ENCODE results near the gene PTPN11.

GRCh38 chr12:112427760-112428159 lies 9.0 kb downstream of the PTPN11 start:
- TF ChIP-seq CTCF (IDR thresholded peaks at IDR 0.05) (no peak), POLR2A (IDR thresholded peaks at IDR 0.05; ENCODE audit: low read length) (no peak), CEBPB (IDR thresholded peaks at IDR 0.05) (no peak), MAZ (IDR thresholded peaks at IDR 0.05; ENCODE audit: borderline replicate concordance, low read depth, low read length) (no peak), POLR2AphosphoS2 (conservative IDR thresholded peaks at IDR 0.05; ENCODE audit: low read length) (no peak), MYC (IDR thresholded peaks at IDR 0.05; ENCODE audit: borderline replicate concordance, low read length) (no peak), NFE2L2 (conservative IDR thresholded peaks at IDR 0.05; ENCODE audit: low read length) (no peak), HDAC2 (IDR thresholded peaks at IDR 0.05) (no peak), RNF2 (IDR thresholded peaks at IDR 0.05; ENCODE audit: borderline replicate concordance, low read depth) (no peak)
